ENCODE results near the gene P2RX7.

P2RX7 gene

DNA sequence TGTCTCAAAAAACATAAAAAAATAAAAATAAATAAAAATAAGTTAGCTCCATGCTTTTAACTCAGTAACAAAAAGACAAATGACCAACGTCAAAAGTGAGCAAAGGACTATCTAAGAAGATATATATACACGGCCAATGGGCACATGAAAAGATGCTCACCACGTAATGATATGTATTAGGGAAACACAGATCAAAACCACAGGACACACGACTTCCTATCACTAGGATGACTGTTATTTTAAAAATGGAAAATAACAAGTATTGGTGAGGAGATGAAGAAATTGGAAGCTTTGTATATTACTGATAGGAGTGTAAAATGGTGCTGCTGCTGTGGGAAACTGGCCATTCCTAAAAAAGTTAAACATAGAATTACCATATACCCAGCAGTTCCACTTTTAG, 20.2 kb upstream of the P2RX7 start:
- no peaks in the 10 kb centered on the region for H3K4me1 ChIP-seq (ENCODE audit: control insufficient read depth in 1 of 2, insufficient read depth in 1 of 2, low read depth in 1 of 2, low read length in 1 of 2)
- H3K36me3 ChIP-seq, result no peaks in the 10 kb centered on the region
- H3K27me3 ChIP-seq, result no peaks in the 10 kb centered on the region
- no peak for TF ChIP-seq CTCF (IDR thresholded peaks at IDR 0.05)
- no peak overlapping the region for H3K4me3 ChIP-seq (ENCODE audit: low read depth in 1 of 2, low read length in 1 of 2)
- no peaks in the 10 kb centered on the region for H3K9me3 ChIP-seq
- no peak overlapping the region for H3K27ac ChIP-seq

DNA sequence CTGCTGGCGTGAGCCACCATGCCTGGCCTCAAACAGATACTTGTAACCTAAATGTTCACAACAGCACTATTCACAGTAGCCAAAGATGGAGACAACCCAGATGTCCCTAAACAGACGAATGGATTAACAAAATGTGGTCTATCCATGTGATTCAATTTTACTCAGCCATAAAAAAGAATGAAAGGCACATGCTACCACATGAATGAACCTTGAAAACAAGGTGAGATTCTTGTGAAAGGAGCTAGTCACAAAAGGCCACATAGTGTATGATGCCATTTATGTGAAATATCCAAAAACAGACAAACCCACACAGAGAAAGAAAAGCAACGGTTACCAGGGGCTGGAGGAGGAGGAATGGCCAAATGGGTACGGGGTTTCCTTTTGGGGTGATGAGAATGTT, 19.6 kb upstream of the P2RX7 start:
- H3K9me3 ChIP-seq, result no peaks in the 10 kb centered on the region
- H3K36me3 ChIP-seq, result no peaks in the 10 kb centered on the region
- H3K4me1 ChIP-seq (ENCODE audit: control insufficient read depth in 1 of 2, insufficient read depth in 1 of 2, low read depth in 1 of 2, low read length in 1 of 2), result no peaks in the 10 kb centered on the region
- no peak for TF ChIP-seq CTCF (IDR thresholded peaks at IDR 0.05)
- H3K4me3 ChIP-seq (ENCODE audit: low read depth in 1 of 2, low read length in 1 of 2), result no peak overlapping the region
- no peak overlapping the region for H3K27ac ChIP-seq
- H3K27me3 ChIP-seq, result no peaks in the 10 kb centered on the region

DNA sequence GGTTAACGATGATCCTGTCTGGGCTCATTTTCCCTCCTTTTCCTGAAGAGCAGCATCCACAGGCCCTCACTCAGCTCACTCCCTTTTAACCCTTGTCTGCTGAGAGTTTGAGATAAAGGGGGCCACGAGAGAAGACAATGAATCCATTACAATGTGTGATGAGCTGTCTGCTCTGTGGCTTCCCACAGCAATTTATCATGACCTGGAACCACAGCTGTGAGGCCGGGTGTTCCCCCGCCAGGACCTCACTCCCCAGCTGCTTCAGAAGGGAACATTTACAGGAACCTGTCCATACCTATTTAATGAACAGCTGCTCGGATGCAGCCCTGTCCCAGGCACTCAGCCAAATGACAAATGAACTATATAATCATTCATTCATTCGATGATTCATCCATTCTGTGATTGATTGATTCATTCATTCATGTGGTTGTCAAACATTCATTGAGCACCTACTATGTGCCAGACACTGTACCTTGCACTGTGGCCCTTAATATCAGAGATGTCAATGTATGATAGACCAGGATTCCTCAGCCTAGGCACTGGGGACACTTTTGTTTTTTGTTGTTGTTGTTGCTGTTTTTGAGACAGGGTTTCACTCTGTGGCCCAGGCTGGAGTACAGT, 18.5 kb upstream of the P2RX7 start:
- no peak for TF ChIP-seq CTCF (IDR thresholded peaks at IDR 0.05)
- no peak overlapping the region for H3K27ac ChIP-seq
- no peaks in the 10 kb centered on the region for H3K4me1 ChIP-seq (ENCODE audit: control insufficient read depth in 1 of 2, insufficient read depth in 1 of 2, low read depth in 1 of 2, low read length in 1 of 2)
- no peak overlapping the region for H3K4me3 ChIP-seq (ENCODE audit: low read depth in 1 of 2, low read length in 1 of 2)
- no peaks in the 10 kb centered on the region for H3K27me3 ChIP-seq
- no peaks in the 10 kb centered on the region for H3K9me3 ChIP-seq
- H3K36me3 ChIP-seq, result no peaks in the 10 kb centered on the region

- no peak for TF ChIP-seq CTCF (IDR thresholded peaks at IDR 0.05)
- Histone ChIP-seq H3K27me3 (no peaks in the 10 kb centered on the region), H3K4me1 (ENCODE audit: control insufficient read depth in 1 of 2, insufficient read depth in 1 of 2, low read depth in 1 of 2, low read length in 1 of 2) (no peaks in the 10 kb centered on the region), H3K27ac (no peak overlapping the region), H3K36me3 (no peaks in the 10 kb centered on the region), H3K9me3 (no peaks in the 10 kb centered on the region), H3K4me3 (ENCODE audit: low read depth in 1 of 2, low read length in 1 of 2) (no peak overlapping the region)
Observed at GRCh38 chr12:121114806-121115205, 17.9 kb upstream of the P2RX7 start.

- no peaks in the 10 kb centered on the region for H3K4me1 ChIP-seq (ENCODE audit: control insufficient read depth in 1 of 2, insufficient read depth in 1 of 2, low read depth in 1 of 2, low read length in 1 of 2)
- no peaks in the 10 kb centered on the region for H3K9me3 ChIP-seq
- H3K4me3 ChIP-seq (ENCODE audit: low read depth in 1 of 2, low read length in 1 of 2), result no peak overlapping the region
- H3K36me3 ChIP-seq, result no peaks in the 10 kb centered on the region
- no peaks in the 10 kb centered on the region for H3K27me3 ChIP-seq
- TF ChIP-seq CTCF (IDR thresholded peaks at IDR 0.05), result no peak
- H3K27ac ChIP-seq, result no peak overlapping the region
Observed at GRCh38 chr12:121115530-121115929, 17.1 kb upstream of the P2RX7 start.
